ENCODE measurements around the gene MMP14. TPM values are rescaled to one million over a fixed set of nuclear protein-coding genes. Genes with fewer than 3 reads are reported as not detected.
"Not testable (repeated sequence)": the region's sequence is repeated elsewhere in the genome, so short reads cannot be mapped to it uniquely, and the experiment has no call there.

Gene MMP14
- 26.1 TPM for total RNA-seq
- long read RNA-seq, partial matches to known transcripts: 0 of 1 reads
- long read RNA-seq, other reads (novel, unspliced or antisense): 1 of 1 reads

GRCh38 chr14:22836301-22837113 lies at the start of gene MMP14:
Gene MMP14, plus strand, starts transcription at chr14:22836585. Its CDS starts 233 bp downstream, at chr14:22836818.
- intact Hi-C loops (cut with DNase I): loop anchor here (2.0 kb wide), 1 partner anchor 16 kb away; no protein-coding TSS in a partner anchor
- DNase-seq (ENCODE audit: low spot score): no peak

- DNase-seq (ENCODE audit: low spot score): no peak
- intact Hi-C loops (cut with DNase I): no loop called here
These were observed 49.7 kb upstream of the MMP14 start for GRCh38 chr14:22786685-22787084.

- DNase-seq (ENCODE audit: low spot score): no peak
- intact Hi-C loops (cut with DNase I): no loop called here
These were observed 45.1 kb upstream of the MMP14 start for GRCh38 chr14:22791301-22791700.

- no peak for DNase-seq (ENCODE audit: low spot score)
- intact Hi-C loops (cut with DNase I): no loop called here
These were observed 44.2 kb upstream of the MMP14 start for GRCh38 chr14:22792158-22792557.

- DNase-seq (ENCODE audit: low spot score): not testable (repeated sequence)
These were observed 42.8 kb upstream of the MMP14 start for GRCh38 chr14:22793550-22793949.

GRCh38 chr14:22793976-22794375 lies 42.4 kb upstream of the MMP14 start:
- intact Hi-C loops (cut with DNase I): no loop called here
- no peak for DNase-seq (ENCODE audit: low spot score)

More at GRCh38 chr14:22793550-22793949, 42.8 kb upstream of the MMP14 start:
- intact Hi-C loops (cut with DNase I): not testable (repeated sequence)

- no peak for DNase-seq (ENCODE audit: low spot score)
- intact Hi-C loops (cut with DNase I): no loop called here
These were observed 41.8 kb upstream of the MMP14 start for GRCh38 chr14:22794551-22794951.

GRCh38 chr14:22796087-22796707 lies 40.2 kb upstream of the MMP14 start:
- intact Hi-C loops (cut with DNase I): no loop called here
- no peak for DNase-seq (ENCODE audit: low spot score)

- no peak for DNase-seq (ENCODE audit: low spot score)
- intact Hi-C loops (cut with DNase I): no loop called here
These were observed 39.1 kb upstream of the MMP14 start for GRCh38 chr14:22797017-22797917.

- no peak for DNase-seq (ENCODE audit: low spot score)
- intact Hi-C loops (cut with DNase I): no loop called here
These were observed 37.9 kb upstream of the MMP14 start for GRCh38 chr14:22798528-22798927.

GRCh38 chr14:22800346-22800745 lies 36.0 kb upstream of the MMP14 start:
- DNase-seq (ENCODE audit: low spot score): no peak
- intact Hi-C loops (cut with DNase I): no loop called here

- intact Hi-C loops (cut with DNase I): no loop called here
- DNase-seq (ENCODE audit: low spot score): no peak
These were observed 34.7 kb upstream of the MMP14 start for GRCh38 chr14:22801716-22802115.

- no peak for DNase-seq (ENCODE audit: low spot score)
- intact Hi-C loops (cut with DNase I): no loop called here
These were observed 33.3 kb upstream of the MMP14 start for GRCh38 chr14:22802860-22803686.

GRCh38 chr14:22803687-22803974 lies 32.8 kb upstream of the MMP14 start:
- intact Hi-C loops (cut with DNase I): no loop called here
- DNase-seq (ENCODE audit: low spot score): no peak

GRCh38 chr14:22805235-22805634 lies 31.1 kb upstream of the MMP14 start:
- intact Hi-C loops (cut with DNase I); DNase-seq (ENCODE audit: low spot score): not testable (repeated sequence)

GRCh38 chr14:22807432-22808087 lies 28.8 kb upstream of the MMP14 start:
- intact Hi-C loops (cut with DNase I): no loop called here
- DNase-seq (ENCODE audit: low spot score): no peak

GRCh38 chr14:22808388-22809209 lies 27.8 kb upstream of the MMP14 start:
- intact Hi-C loops (cut with DNase I): no loop called here

GRCh38 chr14:22811722-22812121 lies 24.7 kb upstream of the MMP14 start:
- DNase-seq (ENCODE audit: low spot score): no peak
- intact Hi-C loops (cut with DNase I): no loop called here

More at GRCh38 chr14:22808388-22809209, 27.8 kb upstream of the MMP14 start:
- DNase-seq (ENCODE audit: low spot score): no peak

All from cardiac septum (tissue), 1 donor.